GM21526 (cell line): ENCODE measurements around the gene SAPCD2.

Source experiments
- ATAC-seq: cut with Tn5 transposase; IDR thresholded peaks from one replicate; pipeline ENCODE4 v1.9.1; 2021; ENCODE audit warnings: moderate library complexity; ENCODE audit not compliant: unreplicated experiment, low FRiP score

SAPCD2 gene

DNA sequence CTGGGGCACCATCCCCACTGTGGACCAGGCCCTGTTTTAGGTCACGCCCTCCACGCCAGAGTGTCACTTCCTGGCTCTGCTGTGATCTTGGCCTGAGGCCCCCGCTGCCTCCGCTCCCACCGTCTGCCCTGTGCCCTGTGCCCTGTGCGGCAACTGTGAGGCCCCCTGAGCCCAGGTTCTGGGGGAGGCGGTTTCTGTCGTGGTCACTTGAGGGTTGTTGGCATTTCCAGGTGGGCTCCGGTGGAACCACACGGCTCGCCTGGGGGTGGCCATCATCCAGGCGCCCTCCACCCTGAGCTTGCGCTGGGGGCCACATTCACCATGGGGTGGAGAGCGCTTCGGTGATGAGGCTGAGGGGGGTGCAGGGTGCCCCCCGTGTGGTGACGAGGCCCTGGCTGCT is 37.6 kb upstream of the SAPCD2 start:
- no peak for ATAC-seq

DNA sequence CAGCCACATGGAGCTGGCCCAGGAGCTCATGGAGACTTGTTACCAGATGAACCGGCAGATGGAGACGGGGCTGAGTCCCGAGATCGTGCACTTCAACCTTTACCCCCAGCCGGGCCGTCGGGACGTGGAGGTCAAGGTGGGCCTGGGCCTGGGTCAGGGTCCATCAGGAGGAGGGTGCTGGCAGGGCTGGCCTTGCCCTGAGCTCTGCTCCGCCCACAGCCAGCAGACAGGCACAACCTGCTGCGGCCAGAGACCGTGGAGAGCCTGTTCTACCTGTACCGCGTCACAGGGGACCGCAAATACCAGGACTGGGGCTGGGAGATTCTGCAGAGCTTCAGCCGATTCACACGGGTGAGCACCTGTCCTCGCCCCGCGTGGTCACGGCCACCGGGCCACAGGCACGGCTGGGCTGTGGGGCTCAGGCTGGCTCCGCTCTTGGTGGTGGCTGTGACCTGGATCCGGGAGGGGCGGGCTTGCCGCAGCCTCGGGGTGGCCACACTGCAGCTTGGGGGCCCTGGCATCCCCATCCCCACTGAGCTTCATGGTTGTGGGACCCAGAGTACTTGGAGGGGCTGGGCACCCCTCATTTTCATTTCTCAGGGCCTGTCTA is 37.1 kb upstream of the SAPCD2 start:
- no peak for ATAC-seq

DNA sequence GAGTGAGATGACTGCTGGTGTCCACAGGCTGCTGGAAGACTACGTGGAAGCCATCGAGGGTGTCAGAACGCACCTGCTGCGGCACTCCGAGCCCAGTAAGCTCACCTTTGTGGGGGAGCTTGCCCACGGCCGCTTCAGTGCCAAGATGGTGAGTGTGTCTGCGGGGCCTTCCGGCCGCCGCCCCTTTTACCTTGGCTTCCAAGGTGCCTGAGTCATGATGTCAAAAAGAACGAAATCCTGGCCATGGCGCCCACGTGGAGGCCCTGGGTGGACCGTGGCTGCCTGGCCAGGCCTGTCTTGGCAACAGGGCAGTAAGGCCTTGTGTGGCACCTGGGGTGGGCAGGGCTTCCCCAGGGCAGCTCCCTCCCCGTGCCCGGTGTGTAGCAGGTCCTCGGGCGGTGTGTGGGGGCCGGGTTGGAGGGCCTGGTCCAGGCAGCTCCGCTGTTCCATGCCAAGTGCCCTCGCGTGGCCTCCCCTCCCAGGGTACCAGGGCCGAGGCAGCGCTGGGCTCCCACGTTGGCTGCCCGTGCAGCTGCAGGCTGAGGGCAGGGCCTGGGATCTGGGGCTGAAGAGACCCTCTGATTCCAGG is 36.4 kb upstream of the SAPCD2 start:
- ATAC-seq: no peak

DNA sequence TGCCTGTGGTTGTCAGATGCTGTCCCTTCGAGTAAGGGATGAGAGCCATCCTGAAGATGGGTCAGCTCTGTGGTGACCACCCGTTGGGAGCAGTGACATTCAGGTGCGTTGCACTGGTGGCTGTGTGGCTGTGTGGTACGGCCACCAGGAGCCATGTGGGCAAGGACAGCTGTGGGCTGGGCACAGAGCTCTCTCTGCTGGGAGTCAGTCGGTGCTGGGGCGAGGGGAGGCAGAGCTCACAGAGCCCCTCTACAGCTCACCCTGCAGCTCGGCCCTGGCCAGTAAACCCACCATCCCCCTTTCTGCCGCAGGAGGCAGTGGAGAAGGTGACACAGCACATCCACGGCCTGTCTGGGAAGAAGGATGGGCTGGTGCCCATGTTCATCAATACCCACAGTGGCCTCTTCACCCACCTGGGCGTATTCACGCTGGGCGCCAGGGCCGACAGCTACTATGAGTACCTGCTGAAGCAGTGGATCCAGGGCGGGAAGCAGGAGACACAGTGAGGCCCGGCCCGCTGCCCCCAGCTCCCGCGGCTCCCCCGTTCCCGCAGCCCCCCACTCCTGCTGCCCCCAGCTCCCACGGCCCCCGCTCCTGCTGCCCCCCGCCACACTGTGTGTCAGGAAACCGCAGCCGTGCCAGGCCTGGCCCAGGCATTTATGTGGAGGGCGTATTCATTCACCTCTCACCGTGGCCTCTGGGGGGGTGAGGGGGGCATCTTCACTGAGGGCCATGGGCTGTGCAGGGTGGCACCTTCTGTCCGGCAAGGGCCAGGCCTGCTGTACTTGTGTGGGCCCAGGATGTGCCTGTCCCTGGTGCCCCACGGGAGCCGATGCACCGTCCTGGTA is 35.7 kb upstream of the SAPCD2 start:
- ATAC-seq: no peak

DNA sequence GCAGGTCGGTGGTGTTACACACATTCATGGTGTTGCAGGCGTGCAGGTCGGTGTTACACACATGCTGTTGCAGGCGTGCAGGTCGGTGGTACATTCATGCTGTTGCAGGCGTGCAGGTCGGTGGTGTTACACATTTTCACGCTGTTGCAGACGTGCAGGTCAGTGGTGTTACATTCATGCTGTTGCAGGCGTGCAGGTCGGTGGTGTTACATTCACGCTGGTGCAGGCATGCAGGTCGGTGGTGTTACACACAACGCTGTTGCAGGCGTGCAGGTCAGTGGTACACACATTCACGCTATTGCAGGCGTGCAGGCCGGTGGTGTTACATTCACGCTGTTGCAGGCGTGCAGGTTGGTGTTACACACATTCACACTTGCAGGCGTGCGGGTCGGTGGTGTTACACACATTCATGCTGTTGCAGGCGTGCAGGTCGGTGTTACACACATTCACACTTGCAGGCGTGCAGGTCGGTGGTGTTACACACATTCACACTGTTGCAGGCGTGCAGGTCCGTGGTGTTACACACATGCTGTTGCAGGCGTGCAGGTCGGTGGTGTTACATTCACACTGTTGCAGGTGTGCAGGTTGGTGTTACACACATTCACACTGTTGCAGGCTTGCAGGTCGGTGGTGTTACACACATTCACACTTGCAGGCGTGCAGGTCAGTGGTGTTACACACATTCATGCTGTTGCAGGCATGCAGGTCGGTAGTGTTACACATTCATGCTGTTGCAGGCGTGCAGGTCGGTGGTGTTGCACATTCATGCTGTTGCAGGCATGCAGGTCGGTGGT is 33.0 kb upstream of the SAPCD2 start:
- ATAC-seq: no peak

DNA sequence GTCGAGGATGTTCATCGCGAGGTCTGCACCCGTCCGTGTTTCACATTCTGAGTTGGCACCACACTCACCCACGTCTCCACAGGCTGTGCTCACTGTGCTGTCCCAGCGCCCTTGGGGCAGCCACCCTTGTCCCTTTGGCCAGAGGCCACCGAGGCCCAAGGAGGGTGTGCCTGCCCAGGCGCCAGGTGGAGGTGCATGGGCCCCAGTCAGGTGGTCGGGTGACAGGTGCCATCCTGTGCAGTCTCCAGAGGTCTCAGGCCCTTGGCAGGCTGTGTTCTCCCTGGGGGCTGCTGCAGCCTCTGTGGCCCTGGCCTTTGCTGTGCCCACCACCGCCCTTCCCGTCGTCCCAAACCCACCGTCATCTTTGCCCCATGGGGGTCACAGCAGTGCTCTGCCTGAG is 28.9 kb upstream of the SAPCD2 start:
- no peak for ATAC-seq

DNA sequence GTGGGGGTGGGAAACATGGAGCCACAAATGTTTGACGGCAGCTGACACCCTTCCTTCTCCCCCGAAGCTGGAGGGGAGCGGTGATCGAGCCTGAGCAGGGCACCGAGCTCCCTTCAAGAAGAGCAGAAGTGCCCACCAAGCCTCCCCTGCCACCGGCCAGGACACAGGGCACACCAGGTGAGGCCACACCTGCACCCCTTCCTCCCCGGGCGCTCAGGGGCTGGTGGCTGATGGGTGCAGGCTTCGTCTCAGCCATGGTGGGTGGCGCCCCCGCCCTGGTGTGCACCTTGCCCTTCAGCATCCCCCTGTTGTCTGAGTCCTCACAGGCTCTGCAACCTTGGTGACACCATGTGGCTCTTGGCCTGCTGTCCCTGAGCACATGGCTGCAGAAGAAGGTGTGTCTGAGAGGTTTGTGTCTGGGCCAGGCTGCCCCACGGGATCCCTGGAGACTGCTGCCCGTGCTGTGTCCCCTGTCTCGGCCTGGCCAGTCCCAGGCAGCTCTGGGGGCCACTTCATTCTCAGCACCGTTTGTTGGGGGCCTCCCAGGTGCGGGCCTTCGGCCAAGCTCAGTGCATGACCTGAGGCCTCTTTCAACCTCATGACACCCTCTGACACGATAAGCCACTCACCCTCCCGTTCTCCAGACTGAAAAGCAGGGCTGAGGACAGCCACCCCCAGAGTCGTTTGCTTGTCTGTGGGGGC is 27.6 kb upstream of the SAPCD2 start:
- ATAC-seq: no peak

DNA sequence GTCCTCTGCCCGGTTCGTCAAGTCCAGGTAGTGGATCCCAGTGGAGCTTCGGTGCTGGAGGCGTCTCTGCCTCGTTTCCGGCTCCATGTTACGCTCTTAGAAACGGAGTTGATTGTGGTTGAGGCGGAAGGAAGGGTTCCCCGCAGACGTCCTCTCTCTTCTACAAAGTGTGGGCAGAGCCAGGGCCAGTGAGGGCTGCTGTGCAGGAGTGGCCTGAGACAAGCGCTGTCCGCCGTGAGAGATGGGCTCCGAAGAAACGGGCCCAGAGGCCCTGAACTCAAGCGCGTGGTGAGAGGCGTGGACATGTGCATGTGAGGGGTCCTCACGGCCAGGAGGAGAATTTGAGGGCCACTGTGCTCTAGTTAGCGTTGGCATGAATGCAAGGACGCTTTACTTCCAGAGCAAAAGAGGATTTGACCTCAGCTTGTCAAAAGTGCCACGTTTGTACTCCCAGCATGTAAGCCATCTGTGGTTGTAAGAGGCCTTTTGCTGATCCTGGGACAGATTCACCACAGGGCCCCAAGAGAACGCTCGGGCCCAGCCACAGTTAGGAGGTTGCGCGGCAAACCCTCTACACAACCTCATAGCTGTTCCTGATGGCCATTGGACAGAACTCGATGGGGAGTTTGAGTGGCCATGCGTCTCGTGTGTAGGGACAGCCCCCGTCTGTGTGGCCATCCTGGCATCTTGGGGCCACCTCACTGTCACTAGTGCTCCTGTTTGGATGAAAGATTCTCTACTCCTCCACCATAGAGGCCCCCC is 26.6 kb upstream of the SAPCD2 start:
- ATAC-seq: no peak

DNA sequence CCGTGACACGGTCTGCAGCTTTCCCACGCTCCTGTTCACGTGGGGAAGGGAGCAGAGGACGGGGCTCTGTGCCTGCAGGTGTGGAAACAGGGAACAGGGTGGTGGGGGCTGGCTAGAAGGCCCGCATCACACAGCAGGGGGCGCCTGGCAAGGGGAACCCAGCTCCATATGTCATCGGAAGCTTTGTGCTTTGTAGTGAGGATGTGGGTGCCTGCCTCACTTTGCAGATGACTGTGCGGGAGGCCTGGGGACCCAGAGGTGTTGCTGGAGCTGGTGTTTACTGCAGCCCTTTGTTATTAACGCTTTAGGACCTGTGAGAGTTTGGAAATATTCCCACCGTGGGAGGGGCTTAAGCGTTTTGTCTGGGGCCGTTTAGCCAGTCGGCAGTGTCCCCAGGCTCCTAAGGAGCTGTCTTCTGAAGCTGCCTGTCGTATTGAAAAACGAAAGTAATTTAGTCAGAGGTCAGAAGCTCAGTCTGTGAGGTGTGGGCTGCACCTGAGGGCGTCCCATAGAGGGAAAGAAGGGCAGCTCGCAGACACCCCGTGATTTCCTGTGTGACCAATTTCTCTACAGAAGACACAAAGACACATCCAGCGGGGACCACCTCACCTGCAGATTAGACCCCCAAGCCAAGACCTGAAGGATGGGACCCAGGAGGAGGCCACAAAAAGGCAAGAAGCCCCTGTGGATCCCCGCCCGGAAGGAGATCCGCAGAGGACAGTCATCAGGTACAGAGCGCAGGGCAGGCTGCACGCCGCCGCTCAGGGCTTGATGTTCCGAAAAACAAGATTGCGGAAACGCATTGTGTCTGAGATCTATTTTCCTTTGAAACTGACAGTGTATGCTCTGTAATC is 25.5 kb upstream of the SAPCD2 start:
- peak; percentile 59 for ATAC-seq

DNA sequence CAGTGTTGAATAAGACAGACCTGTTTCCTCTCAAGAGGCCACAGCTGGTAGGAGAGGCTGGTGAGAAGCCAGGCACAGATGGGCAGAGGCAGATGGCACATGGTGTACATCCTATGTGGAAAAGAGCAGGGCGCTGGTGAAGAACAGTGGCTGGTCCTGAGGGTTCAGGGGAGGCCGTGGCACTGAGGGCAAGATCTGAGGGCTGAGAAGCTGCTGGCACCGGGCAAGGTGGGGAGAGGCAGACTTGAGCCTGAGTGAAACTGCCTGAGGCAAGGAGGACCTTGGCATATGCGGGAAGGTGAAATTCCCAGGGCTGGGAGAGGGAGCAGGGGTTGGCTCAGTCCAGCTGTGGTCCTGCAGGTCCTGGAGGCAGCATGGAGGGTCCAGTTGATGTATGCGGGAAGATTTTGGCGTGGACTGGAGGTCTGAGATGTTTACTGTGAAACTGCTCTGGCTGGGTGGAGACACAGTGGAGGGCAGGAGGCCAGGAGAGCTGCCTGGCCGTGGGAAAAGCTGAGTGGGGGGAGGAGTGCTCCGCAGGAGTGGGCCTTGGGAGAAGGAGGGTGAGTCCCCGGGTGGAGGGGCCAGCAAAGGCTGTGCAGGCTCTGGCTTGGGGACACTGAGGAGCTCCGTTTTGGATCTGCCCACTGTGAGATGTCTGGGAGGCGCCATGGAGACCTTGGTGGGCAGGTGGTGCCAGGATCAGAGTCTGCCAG is 19.0 kb upstream of the SAPCD2 start:
- no peak for ATAC-seq

DNA sequence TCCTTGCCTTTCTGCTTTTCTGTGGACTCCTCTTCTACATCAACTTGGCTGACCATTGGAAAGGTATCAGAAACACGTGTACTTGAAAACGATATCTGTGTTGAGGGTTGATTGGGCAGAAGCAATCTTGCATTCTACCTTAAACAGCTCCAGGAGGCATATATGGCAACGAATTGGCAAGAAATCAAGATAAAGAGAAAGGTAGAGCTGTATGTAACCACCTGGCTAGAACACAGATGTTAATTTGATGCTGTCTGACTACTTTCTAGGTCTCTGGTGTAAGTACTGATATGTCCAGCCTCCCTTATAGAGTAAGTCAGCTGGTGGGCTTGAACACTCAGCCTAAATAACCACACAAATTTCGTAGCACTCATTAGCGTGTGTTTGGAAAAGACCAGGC is 17.8 kb upstream of the SAPCD2 start:
- ATAC-seq: no peak

DNA sequence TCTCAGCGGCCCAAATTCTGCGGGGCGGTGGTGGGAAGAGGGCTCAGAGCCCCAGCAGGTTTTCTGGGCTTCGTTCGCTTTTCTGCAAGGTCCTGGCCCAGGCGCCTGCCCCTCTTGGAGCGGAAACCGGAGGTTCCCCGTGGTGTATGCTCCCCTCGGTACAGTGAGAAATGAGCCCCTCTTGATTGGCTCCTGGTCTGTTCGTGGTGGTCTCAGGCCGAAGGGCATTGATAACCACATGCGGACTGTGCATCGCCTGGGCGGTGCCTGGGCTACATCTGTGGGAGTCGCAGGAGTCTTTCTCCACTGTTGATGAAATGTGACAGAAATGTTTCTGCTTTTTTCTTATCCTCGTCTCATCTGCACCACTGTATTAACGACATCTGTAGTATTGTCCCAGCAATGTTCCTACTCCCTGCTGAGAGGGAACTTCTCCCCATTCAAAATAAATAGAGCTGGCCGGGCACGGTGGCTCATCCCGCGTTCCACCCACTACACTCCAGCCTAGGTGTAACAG is 17.1 kb upstream of the SAPCD2 start:
- no peak for ATAC-seq

DNA sequence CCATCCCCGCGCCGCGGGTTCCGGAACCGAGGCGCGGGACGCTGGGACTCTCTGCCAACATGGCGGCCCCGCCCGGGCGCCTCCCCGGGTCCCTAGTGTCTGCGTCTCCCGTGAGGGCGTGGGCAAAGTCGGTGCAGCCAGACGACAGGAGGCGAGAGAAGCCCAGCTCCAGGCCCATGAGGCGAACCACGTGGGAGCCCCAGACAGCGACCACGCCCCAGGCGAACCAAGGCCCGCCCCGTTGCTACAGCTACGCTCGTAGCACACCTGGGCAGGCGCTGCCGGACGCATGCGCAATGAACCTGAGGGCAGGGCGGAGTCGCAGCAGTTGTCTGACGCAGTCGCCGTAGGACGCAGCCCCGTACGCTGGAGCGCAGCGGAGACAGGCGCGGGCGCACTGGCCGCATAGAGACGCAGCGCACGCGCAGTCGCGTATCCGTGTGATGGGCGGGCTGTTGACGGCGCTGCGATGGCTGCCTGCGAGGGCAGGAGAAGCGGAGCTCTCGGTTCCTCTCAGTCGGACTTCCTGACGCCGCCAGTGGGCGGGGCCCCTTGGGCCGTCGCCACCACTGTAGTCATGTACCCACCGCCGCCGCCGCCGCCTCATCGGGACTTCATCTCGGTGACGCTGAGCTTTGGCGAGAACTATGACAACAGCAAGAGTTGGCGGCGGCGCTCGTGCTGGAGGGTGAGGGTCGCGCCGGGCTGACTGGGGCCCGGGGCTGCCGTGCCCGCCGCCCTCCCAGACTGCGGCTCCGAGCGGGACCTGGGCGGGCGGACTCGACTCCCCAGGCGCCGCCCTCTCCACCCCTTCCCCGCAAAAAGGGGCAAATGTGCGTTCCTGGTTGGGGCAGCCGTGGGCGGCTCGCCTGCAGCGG is 16.4 kb upstream of the SAPCD2 start, which contains the start of gene MAN1B1:
Gene MAN1B1 (plus strand): TSS at position 455 of the 878 bp plus-strand sequence. CDS start 15 bp downstream, at position 470.
- ATAC-seq: peak; percentile 74

DNA sequence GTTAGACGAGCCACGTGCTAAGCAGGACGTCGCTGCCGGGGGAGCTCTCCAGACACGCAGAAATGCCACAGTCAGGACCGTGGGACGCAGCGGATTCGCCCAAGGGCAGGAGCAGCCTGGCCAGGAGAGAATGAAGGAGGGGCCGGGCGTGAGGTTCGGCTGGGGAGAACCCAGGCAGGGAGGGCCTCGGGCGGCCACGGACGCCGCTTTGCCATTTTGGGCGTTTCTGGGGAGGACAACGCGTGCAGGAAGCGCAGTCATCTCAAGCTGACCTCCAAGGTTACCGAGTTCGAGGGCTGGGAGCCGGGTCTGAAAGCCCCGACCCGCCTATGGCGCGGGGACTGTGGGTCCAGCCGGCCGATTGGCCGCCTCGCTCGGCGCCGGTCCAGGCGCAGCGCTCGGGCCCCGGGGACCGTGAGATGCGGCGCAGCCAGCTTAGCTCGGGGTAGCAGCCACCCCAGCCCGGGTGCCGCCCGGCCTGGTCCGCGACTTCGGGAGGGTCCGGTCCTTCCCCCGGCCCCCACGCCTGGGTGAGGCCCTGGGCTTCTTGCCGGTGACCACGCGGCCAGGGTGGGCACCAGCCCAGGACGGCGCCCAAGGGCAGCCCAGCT is 15.7 kb upstream of the SAPCD2 start:
- ATAC-seq: peak; percentile 16

DNA sequence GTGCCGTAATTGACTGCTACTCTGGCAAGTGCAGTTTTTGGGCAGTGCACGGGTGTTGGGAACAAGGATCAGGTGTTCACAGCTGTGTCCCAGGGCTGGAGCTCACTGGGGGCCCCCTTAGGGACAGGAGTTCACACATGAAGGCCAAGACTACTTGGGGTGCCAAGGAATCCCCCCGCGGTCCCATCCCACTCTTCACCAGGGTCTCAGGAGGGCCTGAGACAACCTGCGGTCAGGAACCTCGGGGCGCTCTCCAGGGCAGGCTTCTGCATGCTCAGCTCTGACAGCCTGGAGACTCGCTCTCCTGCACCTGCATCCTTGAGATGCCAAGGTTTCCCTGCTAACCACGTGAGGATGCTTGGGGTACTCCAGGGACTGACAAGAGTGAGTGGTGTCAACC is 14.2 kb upstream of the SAPCD2 start:
- no peak for ATAC-seq

DNA sequence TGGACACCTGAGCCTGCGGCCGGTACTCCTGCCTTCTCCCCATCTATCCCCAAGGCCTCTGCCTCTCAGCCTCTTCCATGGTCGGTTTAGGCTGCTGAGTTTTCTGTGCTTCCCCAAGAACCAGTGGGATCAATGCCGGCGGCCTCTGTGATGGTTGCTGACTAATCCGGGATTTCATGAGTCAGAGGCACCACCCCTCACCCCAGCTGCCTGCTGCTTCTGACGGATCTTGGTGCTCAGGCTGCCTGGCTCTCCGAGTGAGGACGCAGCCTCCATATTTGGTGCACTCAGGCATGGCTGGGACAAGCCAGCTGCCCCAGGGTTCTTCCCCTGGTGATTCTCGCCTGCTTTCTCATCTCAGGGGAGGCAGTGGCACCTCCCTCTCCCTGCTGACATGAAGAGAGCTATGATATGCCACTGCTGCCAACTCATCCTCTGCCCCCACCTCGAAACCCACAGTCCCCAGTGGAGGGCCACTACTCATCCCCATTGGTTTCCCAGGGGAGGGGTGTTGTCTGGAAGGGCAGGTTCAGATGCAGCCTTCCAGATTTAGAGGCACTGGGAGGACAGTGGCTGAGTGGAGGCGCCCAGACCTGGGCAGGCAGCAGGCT is 13.1 kb upstream of the SAPCD2 start:
- ATAC-seq: no peak
